ENCODE data around the gene WDR62.

- TF ChIP-seq RFX5 (IDR thresholded peaks at IDR 0.05; ENCODE audit: low read depth, low read length) (peak; percentile 69; the same call in 1 of the 2 replicates), JUNB (IDR thresholded peaks at IDR 0.05) (no peak)
Measured at GRCh38 chr19:36054733-36055686, at the start of gene WDR62.
